Right lobe of liver (tissue), 6 donors: ENCODE data around the gene FYB1. TPM values are rescaled to one million over a fixed set of nuclear protein-coding genes. Genes with fewer than 3 reads are reported as not detected.

Experiments used
- ATAC-seq, 4 donors: fragments of 200-7000 bp; cut with Tn5 transposase; one replicate each; pipeline ENCODE4 v1.9.1; 2020; ENCODE audit warnings: mild to moderate bottlenecking in 4 of 4, moderate library complexity in 4 of 4
- DNase-seq, 3 donors: peaks; one replicate each; pipeline ENCODE4 v3.0.0-alpha.2; 2020
- H3K27ac ChIP-seq, 3 donors: fragments of 200-600 bp; one replicate each; pipeline ENCODE4 v1.8.0; 2022
- H3K27me3 ChIP-seq, 2 donors: fragments of 200-600 bp; one replicate each; pipeline ENCODE4 v1.8.0; 2022
- H3K36me3 ChIP-seq, 4 donors: fragments of 200-600 bp; sonication (generic) in 1 of 4; one replicate each; pipeline versions ENCODE4 v1.5.1 to v1.8.0; 2017 to 2022; ENCODE audit warnings: control low read depth in 1 of 4
- H3K4me1 ChIP-seq, 4 donors: fragments of 200-600 bp; sonication (generic) in 1 of 4; one replicate each; pipeline versions ENCODE4 v1.5.1 to v1.8.0; 2017 to 2022; ENCODE audit warnings: control low read depth in 1 of 4
- H3K4me3 ChIP-seq, 3 donors: fragments of 200-600 bp; one replicate each; pipeline ENCODE4 v1.8.0; 2022
- H3K9me3 ChIP-seq, 4 donors: fragments of 200-600 bp; sonication (generic) in 1 of 4; one replicate each; pipeline versions ENCODE4 v1.5.1 to v1.8.0; 2017 to 2022; ENCODE audit warnings: control low read depth in 1 of 4
- CTCF ChIP-seq, 4 donors: fragments of 200-600 bp in 3 of 4; fragments of 450-650 bp in 1 of 4; IDR thresholded peaks; one replicate each; pipeline versions ENCODE4 v1.5.1 to v1.8.0; 2016 to 2022; ENCODE audit warnings: antibody characterized with exemption in 4 of 4, mild to moderate bottlenecking in 2 of 4
- POLR2A ChIP-seq: fragments of 450-650 bp; IDR thresholded peaks from one replicate; pipeline ENCODE4 v1.6.1; 2017; ENCODE audit warnings: antibody characterized with exemption, mild to moderate bottlenecking
- WGBS: methylation state at CpG from one replicate; pipeline ENCODE4 v1.1.6; 2018; ENCODE audit warnings: low coverage, low lambda C conversion rate; ENCODE audit not compliant: insufficient coverage; ENCODE audit errors: missing lambda C conversion rate; 5-methylcytosine and 5-hydroxymethylcytosine counted together
- intact Hi-C, 2 donors: fragments of 100-400 bp; cut with DNase I; formaldehyde crosslinking; loops; one replicate each; pipeline versions ENCODE4 v1.11.2 to v1.14.1; 2022
- total RNA-seq, 6 experiments: library from RNA; depleted of rRNA in 2 of 6; stranded (reverse); fragments of >200 nt in 2 of 6; fragmentation: NEBNext Ultra II Directional in 3 of 6; extraction: Animal tissue kit (Norgen Biotek cat#: 25700) in 3 of 6; gene quantifications; one replicate each; pipeline versions ENCODE4 v1.1.0 to v1.2.4, GENCODE V29; 2016 to 2023
- donor health status: DM: no; HTN: yes; CAD: no.
- donor health status: DM: no; HTN: no; CAD: no.
- donor health status: DM: no; HTN: no; CAD: no.
- donor health status: DM: no; HTN: yes; CAD: no.
- donor health status: DM: no; HTN: yes; CAD: no.

Gene FYB1
- total RNA-seq, 6 experiments from 2014 or later, result 3.7 to 15.3 (median 9.1) TPM

GRCh38 chr5:39176759-39177630, 42.4 kb downstream of the FYB1 start:
- Histone ChIP-seq H3K27me3 (no peaks in the 10 kb centered on the region), H3K9me3 (no peaks in the 10 kb centered on the region), H3K36me3 (no peaks in the 10 kb centered on the region), H3K27ac (no peak overlapping the region), H3K4me3 (no peak overlapping the region), H3K4me1 (no peaks in the 10 kb centered on the region)
- TF ChIP-seq CTCF (IDR thresholded peaks at IDR 0.05) (no peak), POLR2A (no peak)
- 54% methylated on average over 3 of the region's 3 CpGs for WGBS
- intact Hi-C loops, result no loop called here
- DNase-seq, result no peak
- ATAC-seq, result peak in 3 of 4 donors; percentile 19 to 28 (median 26)

GRCh38 chr5:39175273-39175955, 43.9 kb downstream of the FYB1 start:
- intact Hi-C loops, result no loop called here
- H3K36me3 ChIP-seq, result no peaks in the 10 kb centered on the region

GRCh38 chr5:39173069-39173468, 46.3 kb downstream of the FYB1 start:
- WGBS, result 65% methylated on average over 3 of the region's 3 CpGs
- H3K4me3 ChIP-seq, result no peak overlapping the region
- intact Hi-C loops, result no loop called here
- no peaks in the 10 kb centered on the region for H3K27me3 ChIP-seq
- H3K9me3 ChIP-seq, result no peaks in the 10 kb centered on the region
- ATAC-seq (no peak), DNase-seq (no peak)
- H3K4me1 ChIP-seq, result no peaks in the 10 kb centered on the region
- no peak overlapping the region for H3K27ac ChIP-seq
- H3K36me3 ChIP-seq, result no peaks in the 10 kb centered on the region
- TF ChIP-seq POLR2A (no peak), CTCF (IDR thresholded peaks at IDR 0.05) (no peak)

More at GRCh38 chr5:39175273-39175955, 43.9 kb downstream of the FYB1 start:
- H3K27me3 ChIP-seq, result no peaks in the 10 kb centered on the region
- H3K4me1 ChIP-seq, result no peaks in the 10 kb centered on the region
- DNase-seq, result no peak
- H3K9me3 ChIP-seq, result no peaks in the 10 kb centered on the region
- no peak overlapping the region for H3K4me3 ChIP-seq
- no peak overlapping the region for H3K27ac ChIP-seq
- ATAC-seq, result no peak
- TF ChIP-seq POLR2A, result no peak
- no peak for TF ChIP-seq CTCF (IDR thresholded peaks at IDR 0.05)
- 85% methylated on average over 4 of the region's 5 CpGs for WGBS

- Histone ChIP-seq H3K36me3 (no peaks in the 10 kb centered on the region), H3K27me3 (no peaks in the 10 kb centered on the region), H3K9me3 (no peaks in the 10 kb centered on the region), H3K4me3 (no peak overlapping the region), H3K27ac (no peak overlapping the region), H3K4me1 (no peaks in the 10 kb centered on the region)
- intact Hi-C loops, result no loop called here
- 81% methylated on average over 2 of the region's 2 CpGs for WGBS
- DNase-seq (no peak), ATAC-seq (no peak)
- no peak for TF ChIP-seq POLR2A
- no peak for TF ChIP-seq CTCF (IDR thresholded peaks at IDR 0.05)
Measured at GRCh38 chr5:39172593-39172992, 46.8 kb downstream of the FYB1 start.
